Body of pancreas (tissue), 4 donors: ENCODE data around the gene TMEM263. TPM values are rescaled to one million over a fixed set of nuclear protein-coding genes. Genes with fewer than 3 reads are reported as not detected.

ENCODE experiments used
- ATAC-seq: fragments of 150-250 bp; one replicate; pipeline ENCODE4 v1.9.1; 2016
- DNase-seq, 4 donors: peaks; one replicate each; pipeline ENCODE4 v3.0.0-alpha.2; 2019
- H3K27ac ChIP-seq, 4 donors: fragments of 200-600 bp; sonication (generic); 1 replicate in 3 of 4; 2 replicates in 1 of 4; pipeline versions ENCODE4 v1.5.1 to v1.6.1; 2016 to 2019; ENCODE audit warnings: mild to moderate bottlenecking in 1 of 4, mixed read lengths in 1 of 4, moderate library complexity in 1 of 4
- H3K27me3 ChIP-seq, 2 donors: fragments of 200-600 bp; sonication (generic); one replicate each; pipeline ENCODE4 v1.6.0; 2016; ENCODE audit warnings: mild to moderate bottlenecking in 1 of 2
- H3K36me3 ChIP-seq, 2 donors: fragments of 200-600 bp; sonication (generic); replicated peaks in 1 of 2; 2 replicates each; pipeline ENCODE4 v1.5.1; 2016; ENCODE audit warnings: low read depth in 2 of 2; ENCODE audit not compliant: insufficient read depth in 1 of 2
- H3K4me1 ChIP-seq: fragments of 200-600 bp; sonication (generic); one replicate; pipeline ENCODE4 v1.6.0; 2016
- H3K4me3 ChIP-seq, 2 donors: fragments of 200-600 bp; sonication (generic); 1 replicate in 1 of 2; 2 replicates in 1 of 2; pipeline ENCODE4 v1.5.1; 2016 to 2019
- H3K9me3 ChIP-seq, 3 donors: fragments of 200-600 bp; sonication (generic); 1 replicate in 2 of 3; 2 replicates in 1 of 3; pipeline ENCODE4 v1.5.1; 2016
- CTCF ChIP-seq, 7 experiments: fragments of 450-650 bp in 4 of 7; fragments of 200-600 bp in 3 of 7; sonication (generic) in 3 of 7; IDR thresholded peaks; one replicate each; pipeline ENCODE4 v1.5.1; 2016 to 2019; ENCODE audit warnings: antibody characterized with exemption in 7 of 7
- POLR2A ChIP-seq, 3 donors: fragments of 450-650 bp; IDR thresholded peaks; one replicate each; pipeline ENCODE4 v1.6.1; 2016; ENCODE audit warnings: antibody characterized with exemption in 3 of 3, mild to moderate bottlenecking in 2 of 3
- WGBS, 2 donors: methylation state at CpG; one replicate each; pipeline ENCODE4 v1.1.5; 2017; 5-methylcytosine and 5-hydroxymethylcytosine counted together
- intact Hi-C: fragments of 100-400 bp; cut with DNase I; formaldehyde crosslinking; loops from one replicate; pipeline ENCODE4 v1.15.1; 2023
- total RNA-seq, 2 donors: library from RNA; depleted of rRNA; stranded (reverse); fragments of >200 nt; gene quantifications; one replicate each; pipeline ENCODE4 v1.1.0, GENCODE V29; 2016

Gene TMEM263
- 10 to 100 TPM; 27.4 to 33.5 TPM for total RNA-seq

- peak; percentile 86 for ATAC-seq
These were observed at the start of gene TMEM263 for GRCh38 chr12:106955377-106956047. TSS of gene TMEM263 (plus strand) at chr12:106955907. CDS start at chr12:106967117, 11,210 bp downstream.

GRCh38 chr12:106906715-106907114, 49.0 kb upstream of the TMEM263 start:
- WGBS, 2 donors, result 70 to 78% methylated on average over 2 of the region's 2 CpGs
- Histone ChIP-seq H3K27ac (no peak overlapping the region), H3K4me3 (no peak overlapping the region), H3K9me3 (no peaks in the 10 kb centered on the region), H3K4me1 (peaks cover 3% of the 10 kb centered on the region), H3K36me3 (no peaks in the 10 kb centered on the region), H3K27me3 (no peaks in the 10 kb centered on the region)
- DNase-seq (no peak), ATAC-seq (no peak)
- intact Hi-C loops, result no loop called here
- TF ChIP-seq CTCF (IDR thresholded peaks at IDR 0.05), result no peak
- no peak for TF ChIP-seq POLR2A (IDR thresholded peaks at IDR 0.05)

More at GRCh38 chr12:106955377-106956047, at the start of gene TMEM263:
- DNase-seq, result peak; percentile 89 to 95 (median 93)
- H3K4me1 ChIP-seq, result peaks cover 42% of the 10 kb centered on the region
- 0% methylated on average over 4 to 88 of the region's 88 CpGs for WGBS, 2 donors
- peak within 1 kb of the TSS; percentile 96 to 99 (median 97) for H3K27ac ChIP-seq
- peak in 2 of 7 experiments; percentile 4 to 21 for TF ChIP-seq CTCF (IDR thresholded peaks at IDR 0.05)
- peak; percentile 88 to 98 (median 95) for TF ChIP-seq POLR2A (IDR thresholded peaks at IDR 0.05)
- intact Hi-C loops, result no loop called here
- peak within 1 kb of the TSS; percentile 91 to 92 for H3K4me3 ChIP-seq
- no peaks in the 10 kb centered on the region for H3K9me3 ChIP-seq
- H3K27me3 ChIP-seq, result no peaks in the 10 kb centered on the region
- no peaks in the 10 kb centered on the region for H3K36me3 ChIP-seq

DNA sequence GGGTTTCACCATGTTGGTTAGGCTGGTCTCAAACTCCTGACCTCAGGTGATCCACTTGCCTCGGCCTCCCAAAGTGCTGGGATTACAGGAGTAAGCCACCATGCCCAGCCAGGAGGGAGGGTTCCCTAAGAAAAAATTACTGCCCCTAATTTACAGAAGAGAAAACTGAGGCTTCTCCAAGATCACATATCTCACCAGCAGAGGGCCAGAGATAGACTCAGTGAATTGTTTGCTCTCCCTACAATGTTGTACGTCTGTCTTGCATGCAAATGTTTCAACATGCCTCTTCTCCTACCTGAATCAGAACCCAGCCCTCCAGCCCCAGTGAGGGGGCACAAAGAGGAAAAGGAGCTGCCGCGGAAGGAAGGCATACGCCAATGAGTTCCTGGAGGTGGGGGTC, 48.3 kb upstream of the TMEM263 start:
- no peak for DNase-seq
- intact Hi-C loops, result no loop called here
- Histone ChIP-seq H3K27me3 (no peaks in the 10 kb centered on the region), H3K4me3 (no peak overlapping the region), H3K9me3 (no peaks in the 10 kb centered on the region), H3K4me1 (peaks cover 3% of the 10 kb centered on the region), H3K36me3 (no peaks in the 10 kb centered on the region), H3K27ac (no peak overlapping the region)
- WGBS, 2 donors, result 61 to 62% methylated on average over 5 of the region's 5 CpGs
- TF ChIP-seq POLR2A (IDR thresholded peaks at IDR 0.05), result no peak
- no peak for TF ChIP-seq CTCF (IDR thresholded peaks at IDR 0.05)
- no peak for ATAC-seq

DNA sequence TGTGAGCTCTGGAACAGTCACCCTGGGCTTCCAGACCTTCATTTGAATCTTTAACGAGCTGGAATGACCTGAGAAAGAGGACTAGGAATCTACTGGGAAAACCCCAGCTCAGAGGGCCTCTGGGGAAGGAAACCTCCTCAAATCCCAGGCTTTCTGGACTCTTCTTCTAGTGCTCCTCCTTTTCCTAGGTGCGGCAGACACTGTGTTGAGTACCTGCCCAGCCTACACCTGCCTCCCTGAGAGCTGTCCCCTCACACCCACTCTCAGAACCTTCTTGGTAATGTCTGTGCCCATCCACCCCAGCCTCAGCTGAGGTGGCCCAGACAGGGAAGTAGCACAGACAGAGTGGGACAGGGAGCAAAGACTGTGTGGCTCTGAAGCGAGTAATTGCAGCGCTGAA, 47.9 kb upstream of the TMEM263 start:
- intact Hi-C loops, result no loop called here
- Histone ChIP-seq H3K4me3 (no peak overlapping the region), H3K27me3 (no peaks in the 10 kb centered on the region), H3K4me1 (peaks cover 3% of the 10 kb centered on the region), H3K36me3 (no peaks in the 10 kb centered on the region), H3K9me3 (no peaks in the 10 kb centered on the region), H3K27ac (no peak overlapping the region)
- ATAC-seq (no peak), DNase-seq (no peak)
- no peak for TF ChIP-seq CTCF (IDR thresholded peaks at IDR 0.05)
- no peak for TF ChIP-seq POLR2A (IDR thresholded peaks at IDR 0.05)
- WGBS, 2 donors, result 75 to 83% methylated on average over 4 of the region's 4 CpGs

DNA sequence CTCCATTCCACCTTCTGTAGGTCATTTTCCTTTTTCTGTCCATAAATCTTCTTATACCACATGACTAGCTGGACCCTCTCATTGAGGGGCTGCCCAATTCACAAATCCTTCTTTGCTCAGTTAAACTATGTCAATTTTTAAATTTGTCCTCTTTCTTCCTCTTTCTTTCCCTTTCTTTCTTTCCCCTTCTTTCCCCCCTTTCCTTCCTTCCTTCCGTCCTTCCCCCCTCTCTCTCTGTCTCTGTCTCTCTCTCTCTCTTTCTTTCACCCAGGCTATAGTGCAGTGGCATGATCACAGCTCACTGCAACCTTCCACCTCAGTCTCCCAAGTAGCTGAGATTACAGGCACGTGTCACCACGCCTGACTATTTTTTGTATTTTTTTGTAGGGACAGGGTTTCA, 47.1 kb upstream of the TMEM263 start:
- WGBS, 2 donors, result 65 to 71% methylated on average over 3 of the region's 3 CpGs
- no peak overlapping the region for H3K4me3 ChIP-seq
- H3K9me3 ChIP-seq, result no peaks in the 10 kb centered on the region
- intact Hi-C loops, result no loop called here
- ATAC-seq, result no peak
- no peaks in the 10 kb centered on the region for H3K36me3 ChIP-seq
- peaks cover 3% of the 10 kb centered on the region for H3K4me1 ChIP-seq
- no peak overlapping the region for H3K27ac ChIP-seq
- DNase-seq, result no peak
- H3K27me3 ChIP-seq, result no peaks in the 10 kb centered on the region
- TF ChIP-seq CTCF (IDR thresholded peaks at IDR 0.05) (no peak), POLR2A (IDR thresholded peaks at IDR 0.05) (no peak)
